ENCODE results near the gene RBM10. TPM values are rescaled to one million over a fixed set of nuclear protein-coding genes. Genes with fewer than 3 reads are reported as not detected.

The RBM10 gene
- total and polyA plus RNA-seq, 4 experiments from 2014 or later: 10.7 to 53.3 (median 42.1) TPM

DNA sequence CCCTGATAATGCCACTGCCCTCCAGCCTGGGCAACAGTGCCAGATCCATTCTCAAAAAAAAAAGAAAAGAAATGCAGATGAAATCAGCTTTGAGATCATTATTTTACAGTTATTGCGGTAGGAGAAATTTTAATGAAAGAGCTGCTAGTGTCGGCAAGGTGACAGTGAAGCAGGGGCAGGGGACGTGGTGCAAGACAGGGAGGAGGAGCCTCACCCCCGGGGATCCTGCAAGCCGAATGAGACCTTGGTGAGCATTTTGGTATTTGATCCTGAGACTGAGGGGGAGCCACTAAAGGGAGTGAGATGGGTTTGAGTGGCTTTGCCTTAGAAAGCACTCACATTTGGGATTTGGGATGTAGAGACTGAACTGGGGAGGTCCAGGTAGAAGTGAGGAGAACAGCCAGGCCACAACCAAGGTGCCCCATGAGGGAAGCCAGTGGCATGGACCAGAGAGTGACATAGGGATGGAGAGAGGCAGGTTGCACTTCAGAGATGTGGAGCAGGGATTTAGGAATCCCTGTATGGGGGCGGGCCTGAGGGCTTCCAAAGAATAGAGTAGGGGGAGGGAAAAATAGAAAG is 23.6 kb downstream of the RBM10 start:
- CTCF ChIA-PET (ENCODE audit: partially characterized antibody): interaction anchor here (0.9 kb wide), 1 partner anchor 23 kb away, joined by 3 read pairs; the partner anchor contains the start of gene RBM10
- Histone ChIP-seq H3K4me3 (ENCODE audit: low read length in 2 of 2) (no peak overlapping the region), H3K36me3 (ENCODE audit: insufficient read depth, low read length) (peaks cover 5% of the 10 kb centered on the region), H3K9me3 (ENCODE audit: control insufficient read depth in 1 of 2, low read length in 2 of 2) (no peaks in the 10 kb centered on the region), H3K4me1 (ENCODE audit: insufficient read depth, low read length) (no peaks in the 10 kb centered on the region), H3K27me3 (ENCODE audit: insufficient read depth, low read length) (no peaks in the 10 kb centered on the region), H3K27ac (ENCODE audit: low read depth, low read length) (no peak overlapping the region)
- no peak for DNase-seq
- Mint-ChIP-seq H3K36me3 (peaks cover 13 to 19% of the 10 kb centered on the region in 2 donors), H3K9me3 (peaks cover 0 to 4% (median 0%) of the 10 kb centered on the region in 8 donors), H3K4me1 (peaks cover 0 to 6% (median under 1%) of the 10 kb centered on the region in 4 donors), H3K27ac (peak overlapping the region in 3 of 7 donors; percentile 37 to 68 (median 52)), H3K27me3 (no peaks in the 10 kb centered on the region), H3K4me3 (no peak overlapping the region)
- POLR2A ChIA-PET (ENCODE audit: partially characterized antibody): no interaction called here
- intact Hi-C loops (cut with micrococcal nuclease): no loop called here

DNA sequence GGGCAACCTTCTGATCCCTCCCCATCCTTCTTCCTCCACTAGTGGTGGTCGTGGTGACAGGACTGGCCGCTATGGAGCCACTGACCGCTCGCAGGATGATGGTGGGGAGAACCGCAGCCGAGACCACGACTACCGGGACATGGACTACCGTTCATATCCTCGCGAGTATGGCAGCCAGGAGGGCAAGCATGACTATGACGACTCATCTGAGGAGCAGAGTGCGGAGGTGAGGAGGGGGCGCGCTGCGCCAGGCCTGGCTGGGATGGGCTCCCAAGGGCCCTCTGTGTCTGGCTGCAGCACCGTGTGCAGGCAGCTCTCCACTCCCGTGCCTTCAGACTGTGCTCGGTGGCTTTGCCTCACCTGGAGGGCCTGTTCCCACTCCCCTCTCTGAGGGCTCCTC is 24.3 kb downstream of the RBM10 start:
- Mint-ChIP-seq H3K27ac (no peak overlapping the region), H3K27me3 (no peaks in the 10 kb centered on the region), H3K4me3 (no peak overlapping the region), H3K4me1 (peaks cover 0 to 6% (median under 1%) of the 10 kb centered on the region in 4 donors), H3K9me3 (peaks cover 0 to 4% (median 0%) of the 10 kb centered on the region in 8 donors), H3K36me3 (peaks cover 13 to 19% of the 10 kb centered on the region in 2 donors)
- ChIA-PET CTCF (ENCODE audit: partially characterized antibody) (no interaction called here), POLR2A (ENCODE audit: partially characterized antibody) (no interaction called here)
- H3K27ac ChIP-seq (ENCODE audit: low read depth, low read length): no peak overlapping the region
- no peaks in the 10 kb centered on the region for H3K4me1 ChIP-seq (ENCODE audit: insufficient read depth, low read length)
- no peak overlapping the region for H3K4me3 ChIP-seq (ENCODE audit: low read length in 2 of 2)
- H3K36me3 ChIP-seq (ENCODE audit: insufficient read depth, low read length): peaks cover 5% of the 10 kb centered on the region
- intact Hi-C loops (cut with micrococcal nuclease): no loop called here
- no peaks in the 10 kb centered on the region for H3K9me3 ChIP-seq (ENCODE audit: control insufficient read depth in 1 of 2, low read length in 2 of 2)
- no peak for DNase-seq
- H3K27me3 ChIP-seq (ENCODE audit: insufficient read depth, low read length): no peaks in the 10 kb centered on the region

DNA sequence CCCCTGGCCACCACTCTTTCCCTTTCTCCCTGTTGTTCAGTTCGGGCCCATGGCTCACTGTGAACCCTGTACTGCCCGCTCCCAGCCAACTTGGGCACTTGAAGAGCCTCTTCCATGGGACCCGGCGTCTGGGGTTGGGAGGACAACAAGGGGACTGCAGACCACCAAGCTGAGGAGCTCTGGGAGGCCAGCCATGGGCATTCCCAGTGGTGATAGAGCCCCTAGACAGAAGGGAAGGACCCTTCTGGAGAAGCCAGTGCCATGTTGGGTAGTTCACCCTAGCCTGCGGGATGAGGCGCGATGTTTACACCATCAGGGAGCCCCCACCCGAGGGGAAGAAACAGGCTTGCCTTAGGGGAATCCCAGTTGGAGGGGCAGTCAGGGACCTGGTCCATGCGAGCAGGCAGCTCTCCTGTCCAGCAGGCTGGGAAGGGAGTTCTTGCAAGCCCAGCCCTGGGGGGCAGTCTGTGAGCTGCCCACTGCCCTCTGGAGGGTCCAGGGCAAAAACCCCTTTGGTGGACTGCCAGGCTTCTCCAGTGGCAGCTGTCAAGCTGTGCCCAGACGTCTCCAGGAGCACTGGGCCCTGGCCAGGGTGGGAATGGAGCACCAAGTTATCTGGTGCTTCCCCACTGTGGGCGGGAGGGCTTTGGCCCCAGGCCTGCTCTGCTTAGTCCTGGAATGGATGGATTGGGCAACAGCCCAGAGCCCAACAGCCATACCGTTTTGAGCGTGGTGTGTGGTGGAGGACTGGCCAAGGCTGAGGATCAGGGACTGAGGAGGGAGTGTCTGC is 24.9 kb downstream of the RBM10 start:
- Mint-ChIP-seq H3K4me1 (peaks cover 0 to 2% (median under 1%) of the 10 kb centered on the region in 4 donors), H3K27ac (peak overlapping the region in 1 of 7 donors; percentile 22), H3K36me3 (peaks cover 11 to 17% of the 10 kb centered on the region in 2 donors), H3K4me3 (no peak overlapping the region), H3K27me3 (no peaks in the 10 kb centered on the region), H3K9me3 (peaks cover 0 to 1% (median 0%) of the 10 kb centered on the region in 8 donors)
- no peaks in the 10 kb centered on the region for H3K9me3 ChIP-seq (ENCODE audit: control insufficient read depth in 1 of 2, low read length in 2 of 2)
- DNase-seq: no peak
- POLR2A ChIA-PET (ENCODE audit: partially characterized antibody): interaction anchor here (2.1 kb wide), 1 partner anchor 25 kb away, joined by 8 read pairs; the partner anchor contains the start of genes NDUFB11 and RBM10
- peaks cover 8% of the 10 kb centered on the region for H3K36me3 ChIP-seq (ENCODE audit: insufficient read depth, low read length)
- no peaks in the 10 kb centered on the region for H3K27me3 ChIP-seq (ENCODE audit: insufficient read depth, low read length)
- no peak overlapping the region for H3K27ac ChIP-seq (ENCODE audit: low read depth, low read length)
- no peaks in the 10 kb centered on the region for H3K4me1 ChIP-seq (ENCODE audit: insufficient read depth, low read length)
- intact Hi-C loops (cut with micrococcal nuclease): no loop called here
- CTCF ChIA-PET (ENCODE audit: partially characterized antibody): no interaction called here
- H3K4me3 ChIP-seq (ENCODE audit: low read length in 2 of 2): no peak overlapping the region

DNA sequence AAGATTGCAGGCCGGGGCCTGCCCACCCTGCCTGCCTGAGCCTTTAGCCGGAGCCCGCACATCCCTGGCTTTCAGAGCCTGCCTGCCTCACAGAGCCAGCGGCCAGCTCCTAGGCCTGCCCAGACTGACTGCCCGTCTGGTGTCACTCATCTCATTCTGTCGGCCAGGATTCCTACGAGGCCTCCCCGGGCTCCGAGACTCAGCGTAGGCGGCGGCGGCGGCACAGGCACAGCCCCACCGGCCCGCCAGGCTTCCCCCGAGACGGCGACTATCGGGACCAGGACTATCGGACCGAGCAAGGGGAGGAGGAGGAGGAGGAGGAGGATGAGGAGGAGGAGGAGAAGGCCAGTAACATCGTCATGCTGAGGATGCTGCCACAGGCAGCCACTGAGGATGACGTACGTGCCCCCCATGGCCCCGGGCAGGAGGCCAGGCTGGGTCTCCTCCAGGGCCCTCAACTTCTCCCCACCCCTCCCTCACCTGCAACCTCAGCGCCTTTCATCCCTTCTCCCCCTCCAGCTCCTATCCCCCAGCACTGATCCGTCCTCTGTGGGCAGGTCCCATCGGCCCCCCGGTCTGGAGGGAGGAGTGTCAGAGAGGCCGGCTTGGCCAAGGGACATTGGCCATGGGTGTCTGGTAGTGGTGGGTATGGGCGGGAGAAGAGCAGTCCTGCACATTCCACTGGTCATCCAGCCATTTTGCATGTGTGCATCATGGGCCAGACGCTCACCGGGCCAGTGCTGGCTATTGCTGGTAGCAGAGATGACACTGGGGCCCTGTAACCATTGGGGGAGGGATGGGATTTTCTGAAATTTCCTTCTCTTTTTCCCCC is 26.1 kb downstream of the RBM10 start:
- no peaks in the 10 kb centered on the region for H3K4me1 ChIP-seq (ENCODE audit: insufficient read depth, low read length)
- Mint-ChIP-seq H3K36me3 (peaks cover 10 to 17% of the 10 kb centered on the region in 2 donors), H3K4me3 (no peak overlapping the region), H3K27me3 (no peaks in the 10 kb centered on the region), H3K27ac (peak overlapping the region in 1 of 7 donors; percentile 10), H3K9me3 (peaks cover 0 to 1% (median 0%) of the 10 kb centered on the region in 8 donors), H3K4me1 (peaks cover 0 to 2% (median 0%) of the 10 kb centered on the region in 4 donors)
- DNase-seq: no peak
- H3K4me3 ChIP-seq (ENCODE audit: low read length in 2 of 2): no peak overlapping the region
- H3K36me3 ChIP-seq (ENCODE audit: insufficient read depth, low read length): peaks cover 17% of the 10 kb centered on the region
- H3K27ac ChIP-seq (ENCODE audit: low read depth, low read length): no peak overlapping the region
- no peaks in the 10 kb centered on the region for H3K27me3 ChIP-seq (ENCODE audit: insufficient read depth, low read length)
- ChIA-PET POLR2A (ENCODE audit: partially characterized antibody) (interaction anchor here (2.1 kb wide), 1 partner anchor 26 kb away, joined by 8 read pairs; the partner anchor contains the start of genes NDUFB11 and RBM10), CTCF (ENCODE audit: partially characterized antibody) (no interaction called here)
- no peaks in the 10 kb centered on the region for H3K9me3 ChIP-seq (ENCODE audit: control insufficient read depth in 1 of 2, low read length in 2 of 2)
- intact Hi-C loops (cut with micrococcal nuclease): no loop called here

DNA sequence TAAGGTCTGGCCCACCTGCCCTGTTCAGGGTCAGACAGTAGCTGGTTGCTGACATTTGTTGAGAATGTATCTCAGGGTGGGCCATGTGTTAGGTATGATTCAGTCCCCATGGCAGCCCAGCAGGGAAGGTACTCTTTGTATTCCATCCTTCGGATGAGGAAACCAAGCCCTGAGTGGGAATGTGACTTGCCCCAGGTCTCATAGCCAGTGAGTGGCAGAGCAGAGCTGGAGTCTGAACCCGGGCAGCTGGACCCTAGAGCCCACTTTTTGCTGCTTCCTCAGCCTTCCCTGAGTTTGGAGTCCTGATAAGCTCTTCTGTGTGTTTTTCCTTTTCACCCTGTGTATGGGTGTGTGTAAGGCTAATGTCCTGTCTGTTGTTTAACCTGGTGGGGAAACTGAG is 27.0 kb downstream of the RBM10 start:
- Mint-ChIP-seq H3K36me3 (peaks cover 17 to 25% of the 10 kb centered on the region in 2 donors), H3K27ac (no peak overlapping the region), H3K9me3 (peaks cover 0 to 1% (median 0%) of the 10 kb centered on the region in 8 donors), H3K4me3 (no peak overlapping the region), H3K4me1 (peaks cover 0 to 2% (median 0%) of the 10 kb centered on the region in 4 donors), H3K27me3 (no peaks in the 10 kb centered on the region)
- POLR2A ChIA-PET (ENCODE audit: partially characterized antibody): interaction anchor here (2.1 kb wide), 1 partner anchor 27 kb away, joined by 8 read pairs; the partner anchor contains the start of genes NDUFB11 and RBM10
- H3K27ac ChIP-seq (ENCODE audit: low read depth, low read length): no peak overlapping the region
- DNase-seq: no peak
- intact Hi-C loops (cut with micrococcal nuclease): no loop called here
- H3K36me3 ChIP-seq (ENCODE audit: insufficient read depth, low read length): peaks cover 25% of the 10 kb centered on the region
- CTCF ChIA-PET (ENCODE audit: partially characterized antibody): no interaction called here
- no peak overlapping the region for H3K4me3 ChIP-seq (ENCODE audit: low read length in 2 of 2)
- no peaks in the 10 kb centered on the region for H3K4me1 ChIP-seq (ENCODE audit: insufficient read depth, low read length)
- H3K27me3 ChIP-seq (ENCODE audit: insufficient read depth, low read length): no peaks in the 10 kb centered on the region
- no peaks in the 10 kb centered on the region for H3K9me3 ChIP-seq (ENCODE audit: control insufficient read depth in 1 of 2, low read length in 2 of 2)

DNA sequence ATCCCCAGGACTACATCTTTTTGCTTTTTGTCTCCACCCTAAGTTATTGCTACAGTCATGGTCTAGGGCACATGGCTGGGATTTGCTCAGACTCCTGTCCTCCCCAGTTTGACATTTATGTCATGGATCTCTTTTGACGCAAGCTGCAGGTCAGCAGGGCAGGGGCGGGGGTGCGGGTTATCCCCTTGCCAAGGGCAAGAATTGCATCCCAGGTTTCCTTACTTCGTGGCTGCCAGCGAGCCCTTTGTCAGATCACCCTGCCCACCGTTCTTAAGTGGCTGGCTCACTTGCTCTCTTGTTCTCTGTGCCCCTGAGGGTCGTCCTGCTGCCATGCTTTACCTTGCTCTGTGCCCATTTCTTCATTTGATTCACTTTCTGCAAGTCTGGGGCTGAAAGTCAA is 27.5 kb downstream of the RBM10 start:
- Histone ChIP-seq H3K9me3 (ENCODE audit: control insufficient read depth in 1 of 2, low read length in 2 of 2) (no peaks in the 10 kb centered on the region), H3K27ac (ENCODE audit: low read depth, low read length) (no peak overlapping the region), H3K36me3 (ENCODE audit: insufficient read depth, low read length) (peaks cover 25% of the 10 kb centered on the region), H3K4me3 (ENCODE audit: low read length in 2 of 2) (no peak overlapping the region), H3K4me1 (ENCODE audit: insufficient read depth, low read length) (no peaks in the 10 kb centered on the region), H3K27me3 (ENCODE audit: insufficient read depth, low read length) (no peaks in the 10 kb centered on the region)
- DNase-seq: no peak
- ChIA-PET CTCF (ENCODE audit: partially characterized antibody) (no interaction called here), POLR2A (ENCODE audit: partially characterized antibody) (interaction anchor here (1.5 to 2.0 kb wide), 2 partner anchors 18 to 27 kb away, joined by 3 to 7 read pairs; partner anchors contain the start of gene RBM10)
- peaks cover 0 to 2% (median 0%) of the 10 kb centered on the region in 4 donors for H3K4me1 Mint-ChIP-seq
- H3K36me3 Mint-ChIP-seq: peaks cover 17 to 25% of the 10 kb centered on the region in 2 donors
- H3K4me3 Mint-ChIP-seq: no peak overlapping the region
- H3K27ac Mint-ChIP-seq: no peak overlapping the region
- H3K9me3 Mint-ChIP-seq: peaks cover 0 to 1% (median 0%) of the 10 kb centered on the region in 8 donors
- H3K27me3 Mint-ChIP-seq: no peaks in the 10 kb centered on the region
- intact Hi-C loops (cut with micrococcal nuclease): no loop called here

All from CD4-positive, alpha-beta memory T cell (primary cell).